Stomach (tissue), 4 donors: Measurements from ENCODE around the gene DISC1.

ENCODE experiments used
- EP300 ChIP-seq: sonication (generic); formaldehyde crosslinking; IDR thresholded peaks from one replicate; pipeline ENCODE4 v1.6.1; 2017; ENCODE audit warnings: antibody characterized with exemption
- POLR2A ChIP-seq, 4 donors: fragments of 450-650 bp; IDR thresholded peaks; one replicate each; pipeline ENCODE4 v1.6.1; 2016; ENCODE audit warnings: antibody characterized with exemption in 4 of 4, control low read depth in 2 of 4, mild to moderate bottlenecking in 1 of 4, moderate library complexity in 1 of 4
- POLR2AphosphoS5 ChIP-seq, 3 donors: sonication (generic); formaldehyde crosslinking; IDR thresholded peaks; one replicate each; pipeline ENCODE4 v1.6.1; 2016; ENCODE audit warnings: antibody characterized with exemption in 3 of 3
- TF ChIP-seq, protein P1 (sequence below), 7 experiments: fragments of 450-650 bp in 4 of 7; fragments of 200-600 bp in 3 of 7; sonication (generic) in 3 of 7; IDR thresholded peaks; one replicate each; pipeline ENCODE4 v1.5.1; 2016 to 2019; ENCODE audit warnings: antibody characterized with exemption in 7 of 7, control low read depth in 2 of 7, mild to moderate bottlenecking in 1 of 7

DNA sequence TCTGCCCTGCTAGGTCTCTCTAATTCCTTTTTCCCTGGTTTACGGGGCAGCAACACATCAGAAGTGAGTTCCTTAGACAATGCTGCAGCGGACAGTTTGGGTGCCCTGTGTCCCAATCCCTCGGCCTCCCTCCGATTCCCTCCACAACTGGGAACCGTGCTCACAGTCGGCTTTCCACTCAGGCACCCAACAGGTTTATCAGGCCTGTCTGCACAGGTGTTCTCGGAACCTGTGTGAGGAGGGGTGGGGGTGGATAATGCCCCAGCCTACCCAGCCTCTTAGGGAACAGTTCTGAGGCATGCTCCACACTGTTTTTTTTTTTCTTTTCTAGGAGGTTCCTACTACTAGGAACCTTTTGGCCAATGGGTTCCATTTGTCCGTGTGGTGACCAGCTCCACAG is 131.2 kb downstream of the DISC1 start:
- TF ChIP-seq, protein P1, sequence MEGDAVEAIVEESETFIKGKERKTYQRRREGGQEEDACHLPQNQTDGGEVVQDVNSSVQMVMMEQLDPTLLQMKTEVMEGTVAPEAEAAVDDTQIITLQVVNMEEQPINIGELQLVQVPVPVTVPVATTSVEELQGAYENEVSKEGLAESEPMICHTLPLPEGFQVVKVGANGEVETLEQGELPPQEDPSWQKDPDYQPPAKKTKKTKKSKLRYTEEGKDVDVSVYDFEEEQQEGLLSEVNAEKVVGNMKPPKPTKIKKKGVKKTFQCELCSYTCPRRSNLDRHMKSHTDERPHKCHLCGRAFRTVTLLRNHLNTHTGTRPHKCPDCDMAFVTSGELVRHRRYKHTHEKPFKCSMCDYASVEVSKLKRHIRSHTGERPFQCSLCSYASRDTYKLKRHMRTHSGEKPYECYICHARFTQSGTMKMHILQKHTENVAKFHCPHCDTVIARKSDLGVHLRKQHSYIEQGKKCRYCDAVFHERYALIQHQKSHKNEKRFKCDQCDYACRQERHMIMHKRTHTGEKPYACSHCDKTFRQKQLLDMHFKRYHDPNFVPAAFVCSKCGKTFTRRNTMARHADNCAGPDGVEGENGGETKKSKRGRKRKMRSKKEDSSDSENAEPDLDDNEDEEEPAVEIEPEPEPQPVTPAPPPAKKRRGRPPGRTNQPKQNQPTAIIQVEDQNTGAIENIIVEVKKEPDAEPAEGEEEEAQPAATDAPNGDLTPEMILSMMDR (IDR thresholded peaks at IDR 0.05) = no peak
- TF ChIP-seq POLR2A (IDR thresholded peaks at IDR 0.05) = no peak
- TF ChIP-seq EP300 = no peak
- TF ChIP-seq POLR2AphosphoS5 (IDR thresholded peaks at IDR 0.05) = no peak
